HG03342 (cell line): ENCODE measurements around the gene NLRC5.

ENCODE experiments used
- ATAC-seq: cut with Tn5 transposase; IDR thresholded peaks from one replicate; pipeline ENCODE4 v1.9.1; 2021; ENCODE audit warnings: mild to moderate bottlenecking, moderate library complexity; ENCODE audit not compliant: unreplicated experiment

The NLRC5 gene

GRCh38 chr16:56988948-56989945, at the start of gene NLRC5:
Gene NLRC5, plus strand, starts transcription at chr16:56989557. Its CDS starts 31,156 bp downstream, at chr16:57020713.
- ATAC-seq, result peak; percentile 81

GRCh38 chr16:56939801-56940200, 49.6 kb upstream of the NLRC5 start:
- ATAC-seq, result no peak

GRCh38 chr16:56941092-56941491, 48.3 kb upstream of the NLRC5 start:
- ATAC-seq, result no peak

GRCh38 chr16:56941856-56942331, 47.5 kb upstream of the NLRC5 start:
- ATAC-seq, result no peak

GRCh38 chr16:56943761-56944375, 45.5 kb upstream of the NLRC5 start:
- no peak for ATAC-seq

- ATAC-seq, result peak; percentile 31
Measured at GRCh38 chr16:56944954-56945839, 44.2 kb upstream of the NLRC5 start.

GRCh38 chr16:56945847-56946527, 43.4 kb upstream of the NLRC5 start:
- no peak for ATAC-seq

- ATAC-seq, result no peak
Measured at GRCh38 chr16:56946767-56947603, 42.4 kb upstream of the NLRC5 start.

- no peak for ATAC-seq
Measured at GRCh38 chr16:56947604-56947995, 41.8 kb upstream of the NLRC5 start.

GRCh38 chr16:56948234-56948633, 41.1 kb upstream of the NLRC5 start:
- ATAC-seq, result no peak

- no peak for ATAC-seq
Measured at GRCh38 chr16:56950051-56950450, 39.3 kb upstream of the NLRC5 start.

GRCh38 chr16:56950455-56950854, 38.9 kb upstream of the NLRC5 start:
- ATAC-seq, result no peak

- peak; percentile 67 for ATAC-seq
Measured at GRCh38 chr16:56950881-56951771, 38.2 kb upstream of the NLRC5 start.

- no peak for ATAC-seq
Measured at GRCh38 chr16:56953006-56953405, 36.4 kb upstream of the NLRC5 start.

- no peak for ATAC-seq
Measured at GRCh38 chr16:56956076-56956475, 33.3 kb upstream of the NLRC5 start.

GRCh38 chr16:56956756-56957155, 32.6 kb upstream of the NLRC5 start:
- no peak for ATAC-seq

- ATAC-seq, result no peak
Measured at GRCh38 chr16:56960681-56961281, 28.6 kb upstream of the NLRC5 start.

- ATAC-seq, result no peak
Measured at GRCh38 chr16:56961386-56961785, 28.0 kb upstream of the NLRC5 start.
